Left lung (tissue), 10 donors: ENCODE measurements around the gene GNAO1. TPM values are rescaled to one million over a fixed set of nuclear protein-coding genes. Genes with fewer than 3 reads are reported as not detected.

Source experiments
- ATAC-seq: fragments of 200-7000 bp; cut with Tn5 transposase; one replicate; pipeline ENCODE4 v1.9.1; 2020; ENCODE audit warnings: moderate library complexity
- DNase-seq, 4 donors: peaks; one replicate each; pipeline ENCODE4 v3.0.0-alpha.2; 2013 to 2020
- H3K27ac ChIP-seq, 2 donors: fragments of 200-600 bp; sonication (generic) in 1 of 2; one replicate each; pipeline versions ENCODE4 v1.5.0 to v1.8.0; 2020 to 2021
- H3K27me3 ChIP-seq, 2 donors: fragments of 200-600 bp; sonication (generic) in 1 of 2; one replicate each; pipeline versions ENCODE4 v1.5.0 to v1.8.0; 2020 to 2021
- H3K36me3 ChIP-seq, 2 donors: fragments of 200-600 bp; sonication (generic) in 1 of 2; one replicate each; pipeline versions ENCODE4 v1.5.0 to v1.8.0; 2020 to 2021
- H3K4me1 ChIP-seq, 2 donors: fragments of 200-600 bp; one replicate each; pipeline ENCODE4 v1.8.0; 2021
- H3K4me3 ChIP-seq, 2 donors: fragments of 200-600 bp; sonication (generic) in 1 of 2; one replicate each; pipeline versions ENCODE4 v1.5.0 to v1.8.0; 2020 to 2021; ENCODE audit warnings: mild to moderate bottlenecking in 1 of 2
- H3K9me3 ChIP-seq, 2 donors: fragments of 200-600 bp; sonication (generic) in 1 of 2; one replicate each; pipeline versions ENCODE4 v1.5.0 to v1.8.0; 2020 to 2021
- intact Hi-C, 2 donors: fragments of 100-400 bp; cut with DNase I; formaldehyde crosslinking; loops; one replicate each; pipeline versions ENCODE4 v1.11.2 to v1.14.2; 2022
- polyA plus RNA-seq, 6 donors: library from polyadenylated mRNA; unstranded; fragments of 120-200 nt; gene quantifications; one replicate each; pipeline ENCODE4 v1.2.1, GENCODE V29; 2013; ENCODE audit not compliant: insufficient read length in 6 of 6
- total RNA-seq, 2 donors: library from RNA; stranded (reverse); fragmentation: NEBNext Ultra II Directional; extraction: Animal tissue kit (Norgen Biotek cat#: 25700); gene quantifications; one replicate each; pipeline ENCODE4 v1.2.1, GENCODE V29; 2021
- TF ChIP-seq, protein P1 (sequence below), 2 donors: fragments of 200-600 bp; sonication (generic) in 1 of 2; IDR thresholded peaks; one replicate each; pipeline versions ENCODE4 v1.5.0 to v1.8.0; 2021; ENCODE audit warnings: antibody characterized with exemption in 2 of 2
- donor health status: DM: no; HTN: yes; CAD: no.
- donor health status: DM: no; HTN: no; CAD: no.

GNAO1 gene
- total and polyA plus RNA-seq, 8 donors: 1.3 to 34.1 (median 22.2) TPM

DNA sequence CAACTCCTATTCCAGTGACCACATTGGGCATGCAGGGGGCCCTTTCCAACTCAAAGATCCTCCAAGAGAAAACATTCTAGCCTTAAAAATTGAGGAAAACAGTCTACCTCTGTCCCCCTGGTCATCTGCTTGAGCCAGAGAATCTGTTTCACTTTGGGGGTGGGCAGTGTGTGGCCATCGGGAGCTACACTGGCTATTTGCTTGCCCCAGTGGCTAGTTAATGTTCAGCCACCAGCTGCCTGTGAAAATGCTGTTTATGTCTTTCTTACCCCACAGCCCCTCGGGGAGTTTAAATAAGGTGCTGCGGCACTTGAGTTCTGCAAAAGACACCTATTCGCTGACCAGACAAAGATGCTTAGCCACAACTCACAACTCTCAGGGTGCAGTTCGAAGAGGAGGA lies 43.4 kb downstream of the GNAO1 start:
- no peaks in the 10 kb centered on the region for H3K36me3 ChIP-seq
- no peak overlapping the region for H3K27ac ChIP-seq
- no peaks in the 10 kb centered on the region for H3K4me1 ChIP-seq
- intact Hi-C loops: no loop called here
- TF ChIP-seq, protein P1, sequence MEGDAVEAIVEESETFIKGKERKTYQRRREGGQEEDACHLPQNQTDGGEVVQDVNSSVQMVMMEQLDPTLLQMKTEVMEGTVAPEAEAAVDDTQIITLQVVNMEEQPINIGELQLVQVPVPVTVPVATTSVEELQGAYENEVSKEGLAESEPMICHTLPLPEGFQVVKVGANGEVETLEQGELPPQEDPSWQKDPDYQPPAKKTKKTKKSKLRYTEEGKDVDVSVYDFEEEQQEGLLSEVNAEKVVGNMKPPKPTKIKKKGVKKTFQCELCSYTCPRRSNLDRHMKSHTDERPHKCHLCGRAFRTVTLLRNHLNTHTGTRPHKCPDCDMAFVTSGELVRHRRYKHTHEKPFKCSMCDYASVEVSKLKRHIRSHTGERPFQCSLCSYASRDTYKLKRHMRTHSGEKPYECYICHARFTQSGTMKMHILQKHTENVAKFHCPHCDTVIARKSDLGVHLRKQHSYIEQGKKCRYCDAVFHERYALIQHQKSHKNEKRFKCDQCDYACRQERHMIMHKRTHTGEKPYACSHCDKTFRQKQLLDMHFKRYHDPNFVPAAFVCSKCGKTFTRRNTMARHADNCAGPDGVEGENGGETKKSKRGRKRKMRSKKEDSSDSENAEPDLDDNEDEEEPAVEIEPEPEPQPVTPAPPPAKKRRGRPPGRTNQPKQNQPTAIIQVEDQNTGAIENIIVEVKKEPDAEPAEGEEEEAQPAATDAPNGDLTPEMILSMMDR (IDR thresholded peaks at IDR 0.05): no peak
- no peaks in the 10 kb centered on the region for H3K27me3 ChIP-seq
- no peak for ATAC-seq
- no peaks in the 10 kb centered on the region for H3K9me3 ChIP-seq
- H3K4me3 ChIP-seq: no peak overlapping the region
- DNase-seq: no peak

- DNase-seq (peak in 1 of 4 donors; percentile 35), ATAC-seq (no peak)
- H3K4me1 ChIP-seq: no peaks in the 10 kb centered on the region
- H3K4me3 ChIP-seq: no peak overlapping the region
- TF ChIP-seq, protein P1 (IDR thresholded peaks at IDR 0.05): no peak
- no peaks in the 10 kb centered on the region for H3K36me3 ChIP-seq
- intact Hi-C loops: no loop called here
- no peaks in the 10 kb centered on the region for H3K27me3 ChIP-seq
- H3K9me3 ChIP-seq: no peaks in the 10 kb centered on the region
- no peak overlapping the region for H3K27ac ChIP-seq
Measured at GRCh38 chr16:56237451-56237930, 46.2 kb downstream of the GNAO1 start.

- Histone ChIP-seq H3K27me3 (no peaks in the 10 kb centered on the region), H3K4me3 (no peak overlapping the region), H3K36me3 (no peaks in the 10 kb centered on the region), H3K4me1 (no peaks in the 10 kb centered on the region), H3K9me3 (no peaks in the 10 kb centered on the region), H3K27ac (no peak overlapping the region)
- intact Hi-C loops: no loop called here
- no peak for ATAC-seq
- DNase-seq: no peak
- TF ChIP-seq, protein P1 (IDR thresholded peaks at IDR 0.05): no peak
Measured at GRCh38 chr16:56238188-56238587, 46.9 kb downstream of the GNAO1 start.

DNA sequence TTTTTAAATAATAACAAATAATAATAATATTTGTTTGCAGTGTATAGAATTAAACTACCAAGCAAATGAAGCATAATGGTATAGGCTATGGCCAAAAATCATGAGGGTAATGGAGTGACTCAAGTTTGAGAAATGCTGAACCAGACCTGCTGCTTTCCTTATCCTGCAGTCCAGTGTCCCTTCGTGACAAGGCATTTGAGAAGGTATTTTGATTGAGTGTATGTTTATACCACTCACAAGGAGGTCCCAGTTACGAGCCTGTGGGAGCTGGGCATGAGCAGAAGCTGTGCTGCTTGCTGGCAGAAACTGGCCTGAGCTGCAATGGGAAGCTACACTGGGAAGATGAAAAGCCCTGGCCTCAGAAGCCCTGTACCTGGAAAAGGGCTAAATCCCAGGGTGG lies 50.3 kb downstream of the GNAO1 start:
- ATAC-seq (no peak), DNase-seq (no peak)
- no peak overlapping the region for H3K27ac ChIP-seq
- no peaks in the 10 kb centered on the region for H3K27me3 ChIP-seq
- no peaks in the 10 kb centered on the region for H3K36me3 ChIP-seq
- H3K9me3 ChIP-seq: no peaks in the 10 kb centered on the region
- TF ChIP-seq, protein P1 (IDR thresholded peaks at IDR 0.05): no peak
- intact Hi-C loops: no loop called here
- H3K4me1 ChIP-seq: no peaks in the 10 kb centered on the region
- H3K4me3 ChIP-seq: no peak overlapping the region

GRCh38 chr16:56242740-56243139 lies 51.5 kb downstream of the GNAO1 start:
- Histone ChIP-seq H3K27ac (no peak overlapping the region), H3K27me3 (no peaks in the 10 kb centered on the region), H3K9me3 (no peaks in the 10 kb centered on the region), H3K4me3 (no peak overlapping the region), H3K4me1 (no peaks in the 10 kb centered on the region), H3K36me3 (no peaks in the 10 kb centered on the region)
- intact Hi-C loops: no loop called here
- ATAC-seq: no peak
- TF ChIP-seq, protein P1 (IDR thresholded peaks at IDR 0.05): no peak
- DNase-seq: no peak
